Measurements from ENCODE around the gene GPC6.

The GPC6 gene

DNA sequence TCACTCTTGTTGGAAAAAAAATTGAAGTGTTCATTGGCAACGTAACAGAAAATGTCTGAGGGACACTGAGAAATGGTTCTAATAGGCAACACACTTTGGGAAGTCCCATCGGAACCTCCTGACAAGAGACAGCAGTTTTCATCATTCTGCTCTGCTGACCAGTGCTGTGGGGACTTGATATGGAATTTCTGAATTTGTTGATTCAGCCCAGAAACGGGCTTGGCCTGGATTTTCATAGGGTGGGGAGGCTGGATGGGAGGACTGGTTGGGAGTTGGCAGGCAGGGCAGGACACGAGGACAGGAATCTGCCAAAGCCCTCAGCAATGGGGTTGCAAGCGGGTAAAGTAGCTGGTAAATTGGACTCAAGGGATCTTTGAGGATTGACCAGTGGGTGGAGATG, 1156.4 kb downstream of the GPC6 start:
- TF ChIP-seq MYC (IDR thresholded peaks at IDR 0.05; ENCODE audit: low read depth, low read length) (no peak), POLR2A (IDR thresholded peaks at IDR 0.05; ENCODE audit: extremely low read depth, insufficient read length) (no peak)
- TF ChIP-seq, protein P1, sequence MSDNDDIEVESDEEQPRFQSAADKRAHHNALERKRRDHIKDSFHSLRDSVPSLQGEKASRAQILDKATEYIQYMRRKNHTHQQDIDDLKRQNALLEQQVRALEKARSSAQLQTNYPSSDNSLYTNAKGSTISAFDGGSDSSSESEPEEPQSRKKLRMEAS (IDR thresholded peaks at IDR 0.05; ENCODE audit: low read depth, low read length), result no peak
- TF ChIP-seq, protein P2, sequence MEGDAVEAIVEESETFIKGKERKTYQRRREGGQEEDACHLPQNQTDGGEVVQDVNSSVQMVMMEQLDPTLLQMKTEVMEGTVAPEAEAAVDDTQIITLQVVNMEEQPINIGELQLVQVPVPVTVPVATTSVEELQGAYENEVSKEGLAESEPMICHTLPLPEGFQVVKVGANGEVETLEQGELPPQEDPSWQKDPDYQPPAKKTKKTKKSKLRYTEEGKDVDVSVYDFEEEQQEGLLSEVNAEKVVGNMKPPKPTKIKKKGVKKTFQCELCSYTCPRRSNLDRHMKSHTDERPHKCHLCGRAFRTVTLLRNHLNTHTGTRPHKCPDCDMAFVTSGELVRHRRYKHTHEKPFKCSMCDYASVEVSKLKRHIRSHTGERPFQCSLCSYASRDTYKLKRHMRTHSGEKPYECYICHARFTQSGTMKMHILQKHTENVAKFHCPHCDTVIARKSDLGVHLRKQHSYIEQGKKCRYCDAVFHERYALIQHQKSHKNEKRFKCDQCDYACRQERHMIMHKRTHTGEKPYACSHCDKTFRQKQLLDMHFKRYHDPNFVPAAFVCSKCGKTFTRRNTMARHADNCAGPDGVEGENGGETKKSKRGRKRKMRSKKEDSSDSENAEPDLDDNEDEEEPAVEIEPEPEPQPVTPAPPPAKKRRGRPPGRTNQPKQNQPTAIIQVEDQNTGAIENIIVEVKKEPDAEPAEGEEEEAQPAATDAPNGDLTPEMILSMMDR (IDR thresholded peaks at IDR 0.05; ENCODE audit: low read depth, low read length), result no peak
- no peak overlapping the region for H3K4me3 ChIP-seq (ENCODE audit: low read depth, low read length)
- no peak for DNase-seq (ENCODE audit: low read depth)

DNA sequence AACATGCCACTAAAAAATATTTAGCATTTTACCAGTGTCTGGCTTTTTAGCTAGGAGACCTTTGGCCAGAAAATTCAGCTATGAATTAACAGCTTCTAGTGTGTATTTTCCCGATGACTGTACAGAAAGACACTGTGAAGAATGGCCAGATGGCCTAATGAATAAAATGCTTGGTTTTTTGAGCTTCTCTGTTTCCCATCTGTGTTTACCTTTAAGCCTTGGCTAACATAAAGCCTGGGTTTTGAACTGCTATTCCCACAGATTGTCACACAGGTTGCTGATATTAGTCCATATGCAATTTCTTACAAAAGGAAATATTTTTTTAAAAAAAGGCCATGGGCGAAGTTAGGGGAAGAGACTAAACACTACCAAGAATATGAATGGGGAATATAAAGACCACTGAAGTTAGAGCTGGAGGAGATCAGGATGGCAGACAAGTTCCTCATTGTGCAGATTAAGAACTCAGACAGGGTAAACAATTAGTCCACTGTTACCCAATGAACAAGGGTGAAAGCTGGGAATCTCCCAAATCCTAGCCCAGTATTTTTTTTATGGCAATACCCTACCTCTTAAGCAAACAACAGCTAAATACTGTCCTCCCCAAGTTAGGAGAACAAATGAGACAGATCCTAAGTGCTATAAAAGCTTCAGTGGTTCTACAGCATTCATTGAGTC, 1157.8 kb downstream of the GPC6 start:
- TF ChIP-seq, protein P2 (IDR thresholded peaks at IDR 0.05; ENCODE audit: low read depth, low read length), result no peak
- DNase-seq (ENCODE audit: low read depth), result no peak
- no peak overlapping the region for H3K4me3 ChIP-seq (ENCODE audit: low read depth, low read length)

DNA sequence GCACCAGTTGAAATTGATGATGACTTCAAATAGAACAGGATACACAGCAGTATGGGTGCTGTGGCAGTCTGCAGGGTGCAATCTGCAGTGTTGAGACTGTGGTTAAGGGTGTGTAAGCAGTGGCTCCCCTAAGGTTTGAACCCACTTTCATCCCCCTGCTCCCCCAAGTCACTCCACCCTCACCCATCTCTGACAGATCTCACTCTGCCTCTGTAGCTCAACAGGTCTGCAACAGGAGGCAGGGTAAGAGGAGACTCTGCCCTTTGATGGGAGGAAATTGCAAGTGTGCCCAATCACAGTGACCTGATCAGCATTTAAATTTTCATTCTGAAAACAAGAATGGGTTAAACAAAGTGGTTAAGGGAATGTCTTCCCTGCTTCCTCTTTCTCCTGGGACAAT, 1160.4 kb downstream of the GPC6 start:
- no peak for TF ChIP-seq POLR2A (IDR thresholded peaks at IDR 0.05; ENCODE audit: extremely low read depth, insufficient read length)
- TF ChIP-seq, protein P2 (IDR thresholded peaks at IDR 0.05; ENCODE audit: low read depth, low read length), result no peak
- TF ChIP-seq, protein P1 (IDR thresholded peaks at IDR 0.05; ENCODE audit: low read depth, low read length), result no peak
- no peak for TF ChIP-seq MYC (IDR thresholded peaks at IDR 0.05; ENCODE audit: low read depth, low read length)
- DNase-seq (ENCODE audit: low read depth), result no peak
- H3K4me3 ChIP-seq (ENCODE audit: low read depth, low read length), result no peak overlapping the region

- no peak for DNase-seq (ENCODE audit: low read depth)
- no peak overlapping the region for H3K4me3 ChIP-seq (ENCODE audit: low read depth, low read length)
- TF ChIP-seq POLR2A (IDR thresholded peaks at IDR 0.05; ENCODE audit: extremely low read depth, insufficient read length), result no peak
- TF ChIP-seq MYC (IDR thresholded peaks at IDR 0.05; ENCODE audit: low read depth, low read length), result no peak
- TF ChIP-seq, protein P1 (IDR thresholded peaks at IDR 0.05; ENCODE audit: low read depth, low read length), result no peak
- TF ChIP-seq, protein P2 (IDR thresholded peaks at IDR 0.05; ENCODE audit: low read depth, low read length), result no peak
Measured at GRCh38 chr13:94389604-94390351, 1163.2 kb downstream of the GPC6 start.

- no peak for TF ChIP-seq POLR2A (IDR thresholded peaks at IDR 0.05; ENCODE audit: extremely low read depth, insufficient read length)
- TF ChIP-seq, protein P2 (IDR thresholded peaks at IDR 0.05; ENCODE audit: low read depth, low read length), result no peak
- TF ChIP-seq, protein P1 (IDR thresholded peaks at IDR 0.05; ENCODE audit: low read depth, low read length), result no peak
- TF ChIP-seq MYC (IDR thresholded peaks at IDR 0.05; ENCODE audit: low read depth, low read length), result no peak
- DNase-seq (ENCODE audit: low read depth), result no peak
- no peak overlapping the region for H3K4me3 ChIP-seq (ENCODE audit: low read depth, low read length)
Measured at GRCh38 chr13:94390881-94391280, 1164.3 kb downstream of the GPC6 start.

Data from NB4 (cell line).